ENCODE measurements around the gene RTBDN.

Gene RTBDN

GRCh38 chr19:12834566-12834943, at the start of gene RTBDN:
TSS of gene RTBDN (minus strand) at chr19:12834579. CDS start at chr19:12829979, 4,600 bp downstream.
- DNase-seq (ENCODE audit: low read depth, low spot score) = no peak

GRCh38 chr19:12882589-12882988, 48.2 kb upstream of the RTBDN start:
- no peak for DNase-seq (ENCODE audit: low read depth, low spot score)

- peak; percentile 75 for DNase-seq (ENCODE audit: low read depth, low spot score)
These were observed 46.9 kb upstream of the RTBDN start, which contains the start of gene DNASE2 for GRCh38 chr19:12881172-12881808. TSS of gene DNASE2 (minus strand) at chr19:12881449. CDS start at chr19:12881375, 74 bp downstream.

- DNase-seq (ENCODE audit: low read depth, low spot score) = no peak
These were observed 46.3 kb upstream of the RTBDN start for GRCh38 chr19:12880551-12881171.

- DNase-seq (ENCODE audit: low read depth, low spot score) = no peak
These were observed 40.7 kb upstream of the RTBDN start for GRCh38 chr19:12875086-12875485.

- no peak for DNase-seq (ENCODE audit: low read depth, low spot score)
These were observed 39.7 kb upstream of the RTBDN start for GRCh38 chr19:12873891-12874745.

- no peak for DNase-seq (ENCODE audit: low read depth, low spot score)
These were observed 38.8 kb upstream of the RTBDN start for GRCh38 chr19:12872941-12873890.

GRCh38 chr19:12872255-12872654, 37.9 kb upstream of the RTBDN start:
- no peak for DNase-seq (ENCODE audit: low read depth, low spot score)

- DNase-seq (ENCODE audit: low read depth, low spot score) = no peak
These were observed 37.3 kb upstream of the RTBDN start for GRCh38 chr19:12871681-12872080.

GRCh38 chr19:12868540-12869112, 34.2 kb upstream of the RTBDN start:
- DNase-seq (ENCODE audit: low read depth, low spot score) = no peak

GRCh38 chr19:12867120-12868099, 33.0 kb upstream of the RTBDN start:
- DNase-seq (ENCODE audit: low read depth, low spot score) = peak; percentile 45

GRCh38 chr19:12866416-12867119, 32.2 kb upstream of the RTBDN start:
- DNase-seq (ENCODE audit: low read depth, low spot score) = no peak

GRCh38 chr19:12865746-12866415, 31.5 kb upstream of the RTBDN start:
- no peak for DNase-seq (ENCODE audit: low read depth, low spot score)

- no peak for DNase-seq (ENCODE audit: low read depth, low spot score)
These were observed 30.6 kb upstream of the RTBDN start for GRCh38 chr19:12864721-12865715.

- no peak for DNase-seq (ENCODE audit: low read depth, low spot score)
These were observed 29.8 kb upstream of the RTBDN start for GRCh38 chr19:12864143-12864542.

- no peak for DNase-seq (ENCODE audit: low read depth, low spot score)
These were observed 25.2 kb upstream of the RTBDN start for GRCh38 chr19:12859546-12859945.

Data from activated naive CD8-positive, alpha-beta T cell treated with anti-CD3 and anti-CD28 coated beads, Interleukin-2, amount 50 U/mL, for 16 hours (primary cell).